RCC 7860 (cell line): ENCODE data around the gene POLR1A.

ENCODE experiments used
- DNase-seq: peaks from one replicate; pipeline ENCODE4 v3.0.0-alpha.2; 2015; ENCODE audit warnings: low spot score
- FAIRE-seq: peaks from 2 replicates; lab custom pipeline; 2012; peaks lifted over from hg19 to GRCh38; lab: Jason Lieb, UNC

Gene POLR1A

DNA sequence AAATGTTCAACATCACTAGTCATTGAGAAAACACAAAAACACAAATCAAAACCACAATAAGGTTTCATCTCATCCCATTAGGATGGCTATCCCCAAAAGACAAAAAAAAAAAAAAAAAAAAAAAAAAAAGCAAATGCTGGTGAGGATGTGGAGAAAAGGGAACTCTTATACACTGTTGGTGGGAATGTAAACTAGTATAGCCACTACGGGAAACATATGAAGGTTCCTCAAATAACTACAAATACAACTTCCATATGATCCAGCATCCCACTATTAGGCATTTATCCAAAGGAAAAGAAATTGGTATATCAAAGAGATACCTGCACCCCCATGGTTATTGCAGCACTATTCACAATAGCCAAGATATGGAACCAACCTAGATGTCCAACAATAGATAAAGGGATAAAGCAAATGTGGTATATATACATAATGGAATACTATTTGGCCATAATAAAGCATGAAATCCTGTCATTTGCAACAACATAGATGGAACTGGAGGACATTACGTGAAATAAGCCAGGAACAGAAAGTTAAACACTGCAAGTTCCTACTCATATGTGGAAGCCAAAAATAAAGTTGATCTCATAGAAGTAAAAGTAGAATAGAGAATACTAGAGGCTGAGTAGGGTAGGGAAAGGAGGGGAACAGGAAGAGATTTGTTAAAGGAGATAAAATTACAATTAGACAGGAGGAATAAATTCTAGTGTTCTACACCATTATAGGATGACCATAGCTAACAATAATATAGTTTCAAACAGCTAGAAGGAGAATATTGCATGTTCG is 8.4 kb downstream of the POLR1A start:
- no peak for FAIRE-seq

DNA sequence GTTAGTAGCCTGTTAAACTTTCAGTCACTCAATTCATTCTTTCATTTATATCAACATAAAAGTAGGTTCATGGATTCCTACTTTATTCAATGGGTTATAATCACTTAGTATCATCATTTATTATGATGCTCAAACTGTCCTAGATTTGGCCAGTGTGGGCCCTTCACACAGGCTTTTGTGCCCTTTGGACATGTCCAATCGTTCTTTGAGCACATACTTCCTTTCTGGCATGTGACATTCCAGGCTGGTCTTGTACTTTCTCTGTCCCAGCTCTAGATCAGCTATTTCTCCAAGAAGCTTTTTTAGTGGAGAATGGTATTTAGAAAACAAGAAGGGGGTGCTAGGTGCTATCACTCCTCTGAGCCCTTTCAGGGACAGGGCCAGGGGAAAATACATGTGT is 11.5 kb downstream of the POLR1A start:
- no peak for FAIRE-seq
- DNase-seq, result no peak

More for the DNA sequence above, 8.4 kb downstream of the POLR1A start:
- DNase-seq, result no peak

DNA sequence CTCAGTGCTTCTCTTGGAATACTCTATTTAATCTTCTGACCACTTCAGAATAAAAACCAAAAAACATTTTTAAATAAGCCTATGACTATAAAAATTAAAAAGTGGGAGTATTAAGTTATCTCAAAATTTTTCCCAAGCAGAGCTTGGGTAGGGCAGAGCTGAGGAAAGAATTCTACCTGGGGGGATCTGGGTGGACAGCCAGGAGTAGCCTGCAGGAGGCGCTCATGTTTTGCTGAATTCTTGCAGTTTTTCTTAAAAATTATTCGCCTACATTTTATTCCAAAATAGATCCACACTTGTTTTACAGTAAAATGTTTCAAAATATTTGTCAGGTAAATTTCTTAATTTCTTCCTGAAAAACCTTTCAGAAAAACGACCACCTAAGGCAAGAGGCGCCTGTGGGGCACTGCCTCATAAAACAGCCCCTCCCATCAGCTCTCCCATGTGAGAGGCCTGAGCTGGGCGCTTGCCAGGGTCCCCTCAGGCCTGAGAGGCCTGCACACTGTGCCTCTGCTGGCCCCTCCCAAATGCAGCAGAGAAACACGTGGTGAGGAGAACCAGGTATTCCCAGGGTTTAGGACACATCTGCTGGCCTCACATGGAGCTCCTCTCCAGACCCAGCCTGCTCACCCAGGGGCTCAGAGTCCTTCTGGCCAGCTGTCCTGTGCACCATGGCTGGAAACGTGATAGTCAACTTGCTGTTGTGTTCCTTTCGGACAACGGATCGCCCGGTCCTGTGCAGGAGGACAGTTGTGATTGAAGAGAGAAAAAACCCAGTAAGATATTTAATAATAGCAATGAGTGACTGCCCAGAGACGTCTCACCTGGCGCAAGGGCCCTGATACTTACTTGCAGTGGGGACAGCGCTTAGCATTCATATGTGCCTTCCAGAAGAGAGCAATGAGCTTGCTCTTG is 17.5 kb downstream of the POLR1A start:
- no peak for FAIRE-seq
- DNase-seq, result no peak

DNA sequence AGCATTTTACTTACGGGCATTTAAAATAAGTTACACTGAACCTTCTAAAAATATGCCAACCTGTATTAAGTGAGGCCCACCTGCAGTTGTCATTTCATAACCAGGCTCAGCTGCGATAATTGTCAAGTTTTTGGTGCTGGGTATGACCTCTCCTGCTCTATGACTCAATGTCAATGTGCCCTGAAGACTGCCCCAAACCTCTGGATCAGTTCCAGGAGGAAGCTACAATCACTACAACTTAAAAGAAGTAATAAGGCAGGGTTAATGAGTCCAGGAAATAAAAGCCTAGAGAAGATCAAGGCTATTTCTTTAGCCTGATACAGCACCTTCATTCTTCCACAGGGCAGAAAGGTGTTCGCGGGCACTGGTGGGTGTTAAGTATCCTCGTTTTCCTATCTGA is 22.9 kb downstream of the POLR1A start:
- DNase-seq, result no peak
- FAIRE-seq, result no peak

DNA sequence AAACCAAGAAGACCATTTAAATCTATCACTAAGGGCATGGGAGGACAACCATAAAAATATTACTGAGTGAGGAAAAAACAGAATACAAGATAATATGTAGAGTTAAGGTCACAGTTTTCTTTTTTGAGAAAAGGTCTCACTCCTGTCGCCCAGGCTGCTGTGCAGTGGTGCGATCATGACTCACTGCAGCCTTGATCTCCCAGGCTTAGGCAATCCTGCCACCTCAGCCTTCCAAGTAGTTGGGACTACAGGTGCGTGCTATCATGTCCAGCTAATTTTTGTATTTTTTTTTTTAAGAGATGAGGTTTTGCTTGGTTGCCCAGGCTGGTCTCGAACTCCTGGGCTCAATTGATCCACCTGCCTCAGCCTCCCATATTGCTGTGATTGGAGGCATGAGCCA is 24.0 kb downstream of the POLR1A start:
- DNase-seq (no peak), FAIRE-seq (no peak)

DNA sequence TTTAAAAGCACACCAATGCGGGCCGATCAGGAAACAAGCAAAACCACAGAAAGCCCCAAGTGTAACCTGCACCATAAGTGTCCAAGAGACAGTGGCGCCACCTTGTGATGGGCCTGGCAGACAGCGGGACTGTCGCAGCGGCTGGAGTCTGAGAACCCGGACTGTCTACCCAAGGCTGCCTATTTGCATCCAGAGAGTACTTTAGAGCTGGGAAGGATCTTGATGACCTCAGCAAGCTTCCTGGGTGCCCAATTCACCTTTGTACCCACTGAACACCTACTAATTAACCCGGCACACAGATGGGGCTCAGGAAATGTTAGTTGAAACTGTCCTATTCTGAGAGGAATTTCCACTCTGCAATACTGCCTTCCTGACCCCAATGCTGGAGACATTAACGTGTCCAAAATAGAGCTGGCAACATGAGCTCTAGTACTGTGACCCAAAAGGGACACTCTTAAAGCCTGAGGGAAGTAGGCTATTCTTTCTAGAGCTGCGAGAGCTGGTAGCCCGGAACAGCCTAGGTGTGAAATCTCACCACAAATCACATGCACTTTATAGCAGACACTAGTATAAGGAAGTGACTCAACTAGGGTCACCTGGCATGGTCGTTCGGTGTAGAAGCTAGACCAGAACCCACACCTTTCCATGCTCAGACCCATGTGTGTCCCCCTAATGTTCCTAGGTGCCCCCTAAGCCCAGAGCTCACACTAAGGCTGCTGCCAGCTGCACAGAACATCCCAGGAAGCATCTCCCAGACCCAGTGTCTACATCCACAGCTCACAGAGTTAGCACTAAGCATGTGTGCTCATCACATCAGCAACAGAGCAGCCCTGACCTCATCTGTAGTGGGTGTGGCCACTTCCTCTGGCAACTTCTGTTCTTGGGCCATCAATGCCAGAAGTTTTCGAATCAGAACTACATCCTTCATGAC is 25.4 kb downstream of the POLR1A start:
- no peak for FAIRE-seq
- peak; percentile 36 for DNase-seq

DNA sequence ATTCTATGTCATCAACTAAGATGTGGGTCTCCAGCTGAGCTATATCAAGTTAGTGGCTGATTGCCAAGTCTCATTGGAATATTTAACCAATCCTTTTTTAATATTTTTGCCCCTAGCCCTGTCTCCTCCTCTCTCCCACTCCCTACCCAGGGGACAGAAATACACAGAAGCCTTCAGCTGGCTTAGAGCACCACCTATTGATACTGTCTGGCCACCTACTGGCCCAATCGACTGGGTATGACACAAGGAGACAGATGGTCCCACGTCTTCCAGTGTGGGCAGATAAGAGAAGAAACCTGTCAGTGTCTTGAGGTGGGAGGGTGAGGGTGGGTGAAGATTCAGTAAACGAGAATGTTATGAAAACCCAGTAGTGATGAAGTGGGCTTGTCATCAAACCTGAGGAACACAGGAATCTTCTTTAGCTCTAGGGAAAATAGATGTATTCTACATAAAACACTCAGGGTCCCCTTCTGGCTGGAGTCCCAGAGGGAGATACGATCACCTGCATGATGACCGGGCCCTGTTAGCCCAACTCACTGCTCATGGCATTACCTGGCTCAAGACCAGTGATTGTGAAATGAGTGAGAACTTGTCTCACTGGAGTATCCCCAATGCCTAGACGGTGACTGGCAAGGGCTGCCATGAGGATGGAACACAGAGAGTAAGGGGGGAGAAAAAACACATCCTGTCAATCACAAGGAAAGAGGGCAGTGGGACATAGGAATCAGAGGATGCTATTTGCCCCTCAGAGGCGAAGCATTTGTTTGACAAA is 26.7 kb downstream of the POLR1A start:
- no peak for FAIRE-seq
- DNase-seq, result no peak

DNA sequence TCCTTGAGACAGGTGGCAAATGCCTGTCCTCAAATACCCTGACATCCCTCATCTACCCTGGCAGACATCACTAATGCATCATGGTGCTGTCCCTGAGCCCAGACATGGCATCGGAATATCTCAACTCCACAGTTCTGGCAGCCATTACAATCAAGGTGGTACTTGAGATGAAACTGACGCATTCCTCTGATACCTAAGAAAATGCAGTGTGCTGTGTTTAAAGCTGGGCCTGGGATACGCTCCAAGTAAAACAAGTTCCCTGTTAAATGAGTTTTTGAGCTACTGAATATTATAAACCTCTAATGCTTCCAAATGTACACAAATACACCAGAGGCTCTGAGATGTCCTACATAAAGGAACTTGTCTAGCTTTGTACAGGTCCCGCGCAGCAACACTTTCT is 29.8 kb downstream of the POLR1A start:
- DNase-seq, result no peak
- FAIRE-seq, result no peak

DNA sequence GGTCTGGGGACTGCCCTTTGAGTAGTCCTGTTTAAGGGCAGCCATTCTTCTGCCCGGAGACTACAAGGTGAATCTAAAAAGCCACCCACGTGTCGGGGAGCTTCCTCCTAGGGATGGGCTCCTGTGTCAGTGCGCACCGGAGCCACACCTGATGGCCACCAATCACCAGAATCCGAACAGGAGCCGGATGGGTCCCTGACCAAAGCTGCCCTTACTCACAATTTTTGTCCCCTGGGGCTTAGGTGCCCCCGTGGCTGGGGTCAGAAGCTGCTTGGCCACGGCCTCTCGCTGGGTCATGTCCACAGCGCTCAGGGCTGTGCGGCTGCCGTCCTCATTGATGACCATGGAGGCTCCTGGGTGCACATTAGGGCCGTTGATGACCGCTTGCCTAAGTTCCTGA is 30.9 kb downstream of the POLR1A start:
- no peak for FAIRE-seq
- DNase-seq, result no peak

DNA sequence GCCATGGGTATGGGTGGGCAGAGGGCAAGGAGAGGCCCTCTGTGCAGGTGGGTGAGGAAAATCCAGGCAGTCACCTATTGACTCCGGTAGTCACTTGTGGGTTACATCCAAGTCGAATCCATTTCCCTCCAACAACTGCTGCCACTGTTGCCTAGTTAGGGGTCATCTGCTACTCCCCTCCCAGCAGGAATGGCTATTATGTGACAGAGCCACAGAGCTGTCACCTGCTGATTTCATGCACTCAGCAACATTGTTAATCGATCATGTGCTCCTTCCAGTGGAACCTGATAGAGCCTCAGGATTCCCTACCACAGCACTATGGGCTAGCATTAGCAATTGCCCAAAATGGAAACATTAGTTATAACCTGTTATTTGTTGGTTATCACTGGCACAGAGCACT is 31.4 kb downstream of the POLR1A start:
- no peak for FAIRE-seq

DNA sequence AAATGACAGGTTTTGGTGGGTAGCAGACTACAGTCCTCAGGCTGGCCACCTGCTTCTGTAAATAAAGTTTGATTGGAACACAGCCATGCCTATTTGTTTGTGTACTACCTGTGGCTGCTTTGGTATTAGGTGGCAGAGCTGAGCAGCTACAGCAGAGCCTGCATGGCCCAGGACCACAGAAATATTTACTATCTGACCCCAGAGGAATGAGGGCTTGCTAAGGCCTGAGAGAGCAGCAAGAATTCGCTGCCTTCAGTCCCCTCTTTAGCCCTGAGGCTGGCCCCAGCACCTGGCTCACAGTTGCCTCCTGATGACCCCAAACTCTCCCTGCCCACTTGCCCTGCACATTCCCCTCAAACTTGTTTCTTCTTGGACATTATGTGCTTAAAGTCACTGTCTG is 32.5 kb downstream of the POLR1A start:
- DNase-seq (no peak), FAIRE-seq (no peak)

More for the DNA sequence above, 31.4 kb downstream of the POLR1A start:
- DNase-seq, result no peak

DNA sequence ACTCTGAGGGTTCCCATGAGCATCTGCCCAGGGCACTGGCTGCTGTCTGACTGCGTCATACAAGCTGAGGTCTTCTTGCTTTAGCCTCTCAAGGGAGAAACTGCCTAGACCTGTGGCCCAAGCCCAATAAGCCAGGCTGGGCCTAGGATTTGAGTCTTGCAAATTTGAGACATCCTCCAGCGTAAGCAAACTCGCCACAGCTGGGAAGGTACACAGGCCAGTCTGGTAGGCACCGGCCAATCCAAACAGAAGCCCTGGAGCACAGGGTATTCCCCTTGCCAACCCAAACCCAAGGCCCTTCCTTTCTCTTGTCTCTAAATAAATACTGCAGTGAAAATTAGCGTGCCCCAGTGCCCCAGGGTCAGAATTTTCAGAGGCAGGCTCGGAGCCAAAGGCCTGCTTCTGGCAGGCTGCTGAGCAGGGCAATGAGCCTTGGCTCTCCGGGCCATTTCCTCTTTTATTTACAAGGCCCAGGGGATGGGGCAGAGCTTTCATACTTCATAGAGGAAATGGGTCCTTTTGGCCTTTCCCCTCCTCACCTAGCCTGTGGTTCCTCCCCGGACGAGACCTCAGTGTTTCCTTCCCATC is 33.3 kb downstream of the POLR1A start:
- DNase-seq, result no peak
- no peak for FAIRE-seq

DNA sequence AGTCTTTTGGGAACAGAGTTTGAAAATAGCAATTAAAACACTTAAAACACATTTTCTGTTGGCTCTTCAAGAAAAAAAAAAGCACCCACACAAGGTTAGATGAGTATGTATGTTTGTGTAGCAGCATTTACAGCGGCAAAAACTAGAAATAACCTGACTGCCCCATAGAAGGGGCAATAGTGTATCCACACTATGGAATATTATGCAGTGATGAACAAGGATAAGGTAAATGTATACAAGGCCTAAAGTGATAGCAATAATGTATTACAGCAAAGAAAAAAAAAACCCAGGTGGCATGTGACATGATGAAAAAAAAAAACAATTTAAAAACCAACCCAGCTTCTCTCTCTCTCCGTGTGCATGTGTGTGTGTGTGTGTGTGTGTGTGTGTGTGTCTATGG is 34.8 kb downstream of the POLR1A start:
- no peak for DNase-seq

DNA sequence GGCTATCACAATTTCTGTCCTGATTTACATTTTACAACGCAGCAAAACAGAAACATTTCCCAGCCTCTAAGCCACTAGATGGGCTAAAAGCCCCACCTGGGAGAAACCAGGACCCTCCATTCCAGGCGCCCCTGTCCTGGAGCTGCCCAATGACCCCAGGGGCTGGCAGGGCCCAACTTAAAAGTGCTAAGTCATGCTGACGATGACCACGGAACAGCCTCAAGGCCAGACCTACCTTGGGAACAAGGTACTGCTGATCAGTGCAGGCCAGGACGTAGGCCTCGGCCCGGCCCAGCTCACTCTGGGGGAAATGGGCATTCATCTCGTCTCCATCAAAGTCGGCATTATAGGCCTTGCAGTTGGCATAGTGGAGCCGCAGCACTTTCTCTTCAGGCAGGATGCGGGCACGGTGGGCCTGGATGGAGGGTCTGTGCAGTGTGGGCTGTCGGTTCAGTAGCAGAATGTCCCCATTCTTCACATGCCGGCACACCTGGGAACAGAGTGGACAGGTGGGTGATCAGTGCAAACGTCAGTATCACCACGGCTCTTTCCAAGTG is 35.8 kb downstream of the POLR1A start:
- FAIRE-seq (no peak), DNase-seq (no peak)

More for the DNA sequence above, 34.8 kb downstream of the POLR1A start:
- no peak for FAIRE-seq

DNA sequence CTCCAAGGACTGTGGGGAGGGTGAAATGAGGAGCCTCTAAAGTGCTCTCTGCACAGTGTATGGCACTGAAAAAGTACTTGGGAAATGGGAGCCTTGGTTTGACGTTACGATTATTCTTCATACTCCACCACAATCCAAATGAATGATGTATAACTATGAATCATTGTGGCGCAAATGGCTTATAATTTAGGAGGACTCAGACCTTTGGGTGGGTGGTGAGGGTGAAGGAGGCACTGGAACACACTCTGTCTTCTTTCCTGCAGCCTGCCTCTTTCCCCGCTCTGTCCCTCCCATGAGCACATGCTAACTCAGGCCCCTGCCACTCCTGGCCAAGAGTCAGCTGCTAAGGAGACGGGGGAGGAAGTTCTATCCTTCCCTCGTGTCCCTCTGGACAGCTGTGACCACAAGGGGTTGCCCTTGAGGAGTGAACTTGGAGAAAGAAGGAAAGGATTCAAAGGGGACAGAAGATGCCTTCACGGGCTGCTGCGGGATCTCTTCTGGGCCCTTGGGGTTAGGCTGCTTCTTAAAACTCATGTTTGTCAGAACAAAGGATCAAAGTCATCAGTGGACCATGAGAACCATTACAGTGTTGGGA is 36.5 kb downstream of the POLR1A start:
- FAIRE-seq, result no peak
- no peak for DNase-seq

DNA sequence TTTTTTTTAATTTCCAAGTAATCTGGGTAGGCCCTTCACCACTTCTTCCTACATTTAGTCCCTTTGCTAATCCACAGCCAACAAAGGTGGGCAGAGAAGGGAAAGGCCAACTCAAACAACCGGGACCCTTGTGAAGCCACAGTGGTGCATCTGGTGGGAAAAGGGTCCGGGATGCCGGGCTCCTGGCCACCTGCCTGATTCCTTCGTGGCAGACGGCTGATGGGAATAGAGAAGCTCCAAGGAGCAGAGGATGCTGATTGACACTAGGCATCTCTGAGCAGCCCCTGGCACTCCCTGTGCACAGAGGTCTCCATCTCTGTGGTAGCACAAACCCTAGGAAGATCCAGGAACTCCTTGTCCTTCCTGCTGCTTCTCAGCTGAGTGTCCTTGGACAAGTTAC is 37.0 kb downstream of the POLR1A start:
- no peak for DNase-seq

DNA sequence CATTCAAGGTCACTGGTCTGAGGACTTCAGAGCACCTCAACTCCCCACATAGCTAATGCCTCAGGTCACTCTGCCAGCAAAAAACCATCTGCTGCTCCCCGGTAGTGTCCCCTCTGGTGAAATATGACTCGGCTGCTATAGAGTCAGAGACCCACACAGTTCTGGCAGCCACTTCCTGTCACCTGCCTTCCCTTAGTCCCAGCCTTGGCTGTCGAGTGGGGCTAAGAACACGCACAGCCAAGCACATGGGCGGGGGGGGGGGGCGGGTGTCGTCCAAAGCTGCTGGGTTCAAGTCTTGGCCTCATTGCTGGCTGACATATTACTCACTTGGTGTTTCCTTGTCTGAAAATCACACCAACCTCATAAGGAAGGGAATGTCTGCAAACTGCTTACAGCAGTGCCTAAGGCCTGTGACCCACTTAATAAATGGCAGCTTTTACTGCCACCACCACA is 37.5 kb downstream of the POLR1A start:
- DNase-seq, result peak; percentile 45

More for the DNA sequence above, 37.0 kb downstream of the POLR1A start:
- no peak for FAIRE-seq

DNA sequence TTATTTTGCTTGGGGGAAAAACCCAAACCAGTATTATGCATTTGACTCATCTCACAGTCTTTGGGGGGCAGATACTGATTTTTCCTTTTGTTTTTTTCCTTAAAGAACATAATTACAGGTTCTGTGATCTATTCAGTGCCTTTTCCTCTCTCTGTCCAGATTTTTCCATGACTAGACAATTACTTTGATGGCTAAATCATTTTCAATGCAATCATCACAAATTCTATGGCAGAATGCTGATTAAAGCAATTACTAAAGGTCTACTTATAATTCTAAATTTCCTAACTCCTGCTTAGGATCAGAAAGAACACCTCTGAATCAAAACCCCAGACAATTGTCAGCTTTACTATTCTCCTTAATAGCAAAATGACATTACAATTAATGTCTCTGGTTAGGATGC is 38.8 kb downstream of the POLR1A start:
- FAIRE-seq (no peak), DNase-seq (no peak)

More for the DNA sequence above, 37.5 kb downstream of the POLR1A start:
- no peak for FAIRE-seq

DNA sequence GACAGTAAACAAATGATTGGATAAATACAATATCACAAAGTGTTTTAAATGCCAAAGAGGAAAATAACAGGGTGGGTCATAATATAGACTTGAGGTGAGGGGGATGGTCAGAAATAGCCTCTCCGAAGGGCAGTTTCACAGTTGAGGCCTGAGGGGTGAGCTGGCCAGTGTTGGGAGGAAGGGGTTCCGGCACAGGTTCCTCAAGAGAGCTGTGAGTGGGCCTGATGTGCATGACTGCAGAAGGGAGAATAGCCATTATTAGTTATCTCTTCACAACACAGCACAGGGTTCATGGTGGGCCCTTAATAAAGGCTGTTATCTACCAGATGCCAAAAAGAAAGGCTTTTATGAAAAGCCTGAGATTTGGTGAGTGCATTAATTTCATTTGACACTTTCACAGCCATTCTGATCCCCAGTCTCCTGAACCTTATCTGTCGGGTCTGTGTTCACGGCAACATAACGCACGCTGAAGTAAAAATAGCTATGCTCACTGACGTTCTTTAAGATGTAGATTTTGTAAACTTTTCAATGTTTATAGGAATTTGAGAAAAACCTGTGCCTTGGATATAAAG is 39.6 kb downstream of the POLR1A start:
- DNase-seq, result no peak
- no peak for FAIRE-seq
